HG03135 (cell line): ENCODE results near the gene VCAM1.
"Not testable (repeated sequence)": the region's sequence is repeated elsewhere in the genome, so short reads cannot be mapped to it uniquely, and the experiment has no call there.

Experiments used
- ATAC-seq: cut with Tn5 transposase; IDR thresholded peaks from one replicate; pipeline ENCODE4 v1.9.1; 2021; ENCODE audit warnings: mild to moderate bottlenecking, moderate library complexity; ENCODE audit not compliant: unreplicated experiment

Gene VCAM1, protein sequence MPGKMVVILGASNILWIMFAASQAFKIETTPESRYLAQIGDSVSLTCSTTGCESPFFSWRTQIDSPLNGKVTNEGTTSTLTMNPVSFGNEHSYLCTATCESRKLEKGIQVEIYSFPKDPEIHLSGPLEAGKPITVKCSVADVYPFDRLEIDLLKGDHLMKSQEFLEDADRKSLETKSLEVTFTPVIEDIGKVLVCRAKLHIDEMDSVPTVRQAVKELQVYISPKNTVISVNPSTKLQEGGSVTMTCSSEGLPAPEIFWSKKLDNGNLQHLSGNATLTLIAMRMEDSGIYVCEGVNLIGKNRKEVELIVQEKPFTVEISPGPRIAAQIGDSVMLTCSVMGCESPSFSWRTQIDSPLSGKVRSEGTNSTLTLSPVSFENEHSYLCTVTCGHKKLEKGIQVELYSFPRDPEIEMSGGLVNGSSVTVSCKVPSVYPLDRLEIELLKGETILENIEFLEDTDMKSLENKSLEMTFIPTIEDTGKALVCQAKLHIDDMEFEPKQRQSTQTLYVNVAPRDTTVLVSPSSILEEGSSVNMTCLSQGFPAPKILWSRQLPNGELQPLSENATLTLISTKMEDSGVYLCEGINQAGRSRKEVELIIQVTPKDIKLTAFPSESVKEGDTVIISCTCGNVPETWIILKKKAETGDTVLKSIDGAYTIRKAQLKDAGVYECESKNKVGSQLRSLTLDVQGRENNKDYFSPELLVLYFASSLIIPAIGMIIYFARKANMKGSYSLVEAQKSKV

GRCh38 chr1:100719490-100719889 is at the start of gene VCAM1:
TSS of gene VCAM1 (plus strand) at chr1:100719742. CDS start at chr1:100719861, 119 bp downstream.
- ATAC-seq = no peak

DNA sequence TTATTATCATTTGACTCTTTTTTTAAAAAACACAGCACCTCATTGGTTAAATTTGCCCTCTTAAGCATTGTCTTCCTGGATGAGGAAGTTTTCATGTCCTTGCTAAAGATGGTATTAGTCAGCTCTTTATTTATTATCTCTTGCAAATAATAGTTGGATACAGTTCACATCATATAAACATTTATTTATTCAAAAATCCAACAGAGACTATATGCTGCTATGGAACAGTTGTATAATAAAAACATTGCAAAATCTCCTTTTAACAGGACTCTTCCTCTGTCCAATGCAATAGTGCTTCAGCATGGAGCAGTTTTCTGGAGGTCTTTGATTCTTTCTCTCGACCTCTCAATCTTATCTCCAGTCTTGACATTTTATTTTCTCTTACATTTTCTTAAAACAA is 49.5 kb upstream of the VCAM1 start:
- ATAC-seq = no peak

GRCh38 chr1:100671601-100672000 is 47.9 kb upstream of the VCAM1 start:
- ATAC-seq = no peak

DNA sequence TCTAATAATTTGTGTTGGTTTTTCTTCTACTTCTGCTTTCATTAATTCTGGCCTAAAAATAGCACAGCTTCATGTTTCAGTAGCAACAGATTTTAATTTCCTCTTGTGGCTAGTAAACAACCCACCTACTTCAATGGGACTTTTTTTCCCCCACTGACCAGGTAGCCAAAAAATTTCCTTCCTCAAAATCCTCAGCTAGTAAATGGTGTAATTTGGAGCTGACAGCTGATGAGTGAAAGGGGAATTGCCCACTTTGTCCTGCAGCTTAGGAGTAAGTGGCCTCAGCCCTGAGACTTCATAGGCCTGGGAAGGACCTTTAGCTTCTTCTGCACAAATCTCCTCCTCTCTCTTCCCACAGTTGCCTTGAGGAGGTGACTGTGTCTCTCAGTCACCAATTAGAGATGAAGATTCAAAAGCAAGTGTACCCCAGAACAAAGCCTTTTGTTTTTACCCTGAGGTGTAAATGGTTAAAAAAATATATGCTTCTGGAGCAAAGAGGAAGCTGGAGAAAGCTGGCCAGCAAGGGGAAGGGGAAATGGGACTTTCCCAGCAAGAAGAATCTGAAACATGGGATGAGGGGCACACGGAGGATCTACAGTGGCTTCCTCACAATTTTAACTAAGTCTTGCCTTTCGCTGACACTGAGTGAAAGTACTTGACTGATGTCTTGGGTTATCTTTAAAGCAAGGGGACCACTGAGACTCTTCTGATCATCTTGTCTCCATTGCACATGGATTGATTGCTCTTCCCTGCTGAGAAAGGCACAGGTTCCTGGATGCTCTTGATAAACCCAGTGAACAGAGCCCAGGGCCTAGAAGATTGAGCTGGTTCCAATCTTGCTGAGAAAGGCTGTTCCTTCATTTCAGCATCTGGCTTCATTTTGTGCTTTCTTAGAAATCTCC is 35.8 kb upstream of the VCAM1 start:
- no peak for ATAC-seq

- no peak for ATAC-seq
Observed at GRCh38 chr1:100699744-100700143, 19.8 kb upstream of the VCAM1 start.

DNA sequence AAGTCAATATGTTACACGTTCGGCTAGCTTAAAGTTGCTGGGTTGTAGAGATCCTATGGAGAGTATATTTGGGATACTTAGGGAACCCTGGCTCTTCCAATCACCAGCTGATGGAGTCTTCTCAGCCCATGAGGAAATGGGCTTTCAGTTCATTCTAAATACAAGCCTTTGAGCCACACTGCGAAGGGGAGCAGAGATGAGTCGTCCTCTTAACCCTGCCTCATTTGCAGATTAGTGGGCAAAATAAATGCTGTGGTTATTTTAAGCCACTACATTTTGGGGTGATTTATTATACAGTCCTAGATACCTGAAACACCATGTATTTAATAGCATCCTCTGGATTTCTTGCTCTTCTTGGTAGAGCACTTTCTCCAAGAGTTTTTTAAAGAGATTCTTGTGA is 19.0 kb upstream of the VCAM1 start:
- ATAC-seq = no peak

DNA sequence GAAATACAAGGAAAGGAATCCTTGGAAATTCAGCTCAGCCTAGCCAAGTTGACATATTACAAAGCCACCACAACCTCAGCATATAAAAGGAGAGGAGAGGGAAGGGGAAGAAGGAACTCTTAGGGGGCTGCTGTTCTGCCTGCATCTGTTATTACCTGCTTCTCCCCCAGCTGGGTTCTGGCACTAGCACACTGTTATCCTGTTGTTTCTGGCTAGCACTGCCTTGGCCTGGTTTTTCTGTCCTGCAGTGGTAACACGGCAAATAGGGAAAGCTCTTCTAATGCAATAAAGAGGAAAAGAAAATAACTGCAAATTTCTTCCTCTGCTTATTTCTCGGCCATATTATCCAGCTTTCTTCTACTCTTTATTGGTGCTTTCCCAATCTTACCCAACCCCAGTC is 16.5 kb upstream of the VCAM1 start:
- ATAC-seq = no peak

DNA sequence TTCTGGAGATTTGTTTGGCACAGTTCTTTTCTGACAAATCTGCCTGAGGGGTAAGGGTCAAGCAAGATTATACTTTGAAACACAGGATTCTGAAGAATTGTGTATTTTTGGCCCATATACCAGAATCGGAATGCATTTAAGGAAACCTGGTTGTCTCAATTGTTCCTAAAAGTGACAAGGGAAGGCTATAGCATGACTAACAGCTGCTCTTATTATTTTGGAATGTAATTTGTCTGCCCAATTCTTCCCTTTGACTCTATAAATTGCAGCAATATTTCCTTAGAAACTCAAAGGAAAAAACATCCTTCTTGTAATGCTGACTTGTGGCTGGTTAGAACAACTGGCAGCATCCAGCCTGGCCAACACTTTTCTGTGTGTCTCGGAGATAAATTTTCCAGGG is 15.8 kb upstream of the VCAM1 start:
- no peak for ATAC-seq

- no peak for ATAC-seq
Observed at GRCh38 chr1:100704473-100704872, 15.1 kb upstream of the VCAM1 start.

DNA sequence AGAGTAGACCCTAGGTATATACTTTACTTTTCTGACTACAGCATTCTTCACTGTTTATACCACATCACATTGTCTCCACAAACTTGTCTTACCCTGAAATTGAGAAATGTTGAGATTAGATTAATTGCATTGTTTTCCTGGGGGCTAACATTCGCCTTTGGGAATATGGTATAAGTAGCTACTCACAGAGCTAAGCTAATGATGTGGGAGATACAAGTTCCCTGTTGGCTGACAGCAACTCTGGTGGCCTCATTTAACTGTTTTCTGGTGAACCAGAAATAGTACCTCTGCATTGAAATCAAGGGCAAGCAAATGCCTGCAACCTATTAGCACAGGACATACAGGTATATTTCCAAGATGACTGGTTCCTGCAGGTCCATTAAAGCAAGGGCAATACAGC is 13.2 kb upstream of the VCAM1 start:
- ATAC-seq = no peak

GRCh38 chr1:100706856-100707255 is 12.7 kb upstream of the VCAM1 start:
- ATAC-seq = no peak

DNA sequence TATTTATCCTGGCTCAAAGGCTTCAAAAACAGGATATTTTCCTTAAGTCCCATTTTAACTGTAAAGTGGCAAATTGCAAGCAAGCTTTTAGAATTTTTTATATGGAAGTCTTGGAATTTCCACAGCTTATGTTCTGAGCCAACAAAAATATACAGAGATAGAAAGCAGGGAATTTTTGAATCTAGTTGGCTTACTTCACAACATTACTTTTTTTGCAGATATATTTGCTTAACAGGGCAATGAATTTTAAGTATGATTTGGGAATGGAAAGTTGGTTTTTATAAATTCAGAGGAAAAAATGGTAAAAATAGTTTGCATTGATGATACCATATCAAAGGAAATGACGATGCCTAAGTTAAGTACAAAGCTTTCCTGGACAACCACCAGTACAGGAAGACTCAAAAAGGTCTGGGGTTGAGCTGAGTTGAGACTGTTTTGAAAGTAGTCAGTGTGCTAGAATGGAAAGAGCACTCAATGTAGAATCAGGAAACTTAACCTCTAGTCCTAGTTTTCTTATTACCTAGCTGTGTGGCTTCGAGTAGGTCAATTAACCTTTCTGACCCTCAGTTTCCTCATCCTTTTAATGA is 11.0 kb upstream of the VCAM1 start:
- ATAC-seq = no peak

DNA sequence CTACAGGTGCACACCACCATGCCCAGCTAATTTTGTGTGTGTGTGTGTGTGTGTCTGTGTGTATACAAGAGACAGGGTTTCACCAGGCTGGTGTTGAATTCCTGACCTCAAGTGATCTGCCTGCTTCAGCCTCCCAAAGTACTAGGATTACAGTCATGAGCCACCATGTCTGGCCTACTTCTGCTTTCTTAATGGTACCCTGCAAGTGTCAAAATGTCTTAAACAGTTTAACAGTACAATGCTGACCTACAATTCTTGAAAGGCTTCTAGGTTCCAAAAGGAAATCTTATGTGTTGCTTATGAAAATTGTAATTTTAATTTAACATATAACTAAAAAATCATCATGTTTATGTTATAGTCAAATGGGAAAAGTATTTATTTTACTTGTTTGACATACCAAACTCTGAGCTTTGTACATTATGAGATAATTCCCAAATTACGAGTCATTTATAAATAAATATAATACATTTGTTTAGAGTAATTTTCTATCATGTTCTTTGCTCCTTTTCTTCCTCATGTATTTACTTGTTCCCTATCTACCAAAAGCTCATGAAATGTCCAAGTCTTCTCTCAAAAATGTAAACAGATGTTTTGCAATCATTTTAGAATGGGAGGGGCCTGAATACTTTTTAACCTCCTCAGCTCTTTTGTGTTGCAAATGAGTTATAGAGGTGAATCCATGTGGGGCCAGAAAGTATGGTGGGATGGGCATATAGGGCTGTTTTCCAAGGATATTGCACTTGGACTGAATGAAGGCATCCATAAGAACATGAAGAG is 8.4 kb upstream of the VCAM1 start:
- no peak for ATAC-seq

DNA sequence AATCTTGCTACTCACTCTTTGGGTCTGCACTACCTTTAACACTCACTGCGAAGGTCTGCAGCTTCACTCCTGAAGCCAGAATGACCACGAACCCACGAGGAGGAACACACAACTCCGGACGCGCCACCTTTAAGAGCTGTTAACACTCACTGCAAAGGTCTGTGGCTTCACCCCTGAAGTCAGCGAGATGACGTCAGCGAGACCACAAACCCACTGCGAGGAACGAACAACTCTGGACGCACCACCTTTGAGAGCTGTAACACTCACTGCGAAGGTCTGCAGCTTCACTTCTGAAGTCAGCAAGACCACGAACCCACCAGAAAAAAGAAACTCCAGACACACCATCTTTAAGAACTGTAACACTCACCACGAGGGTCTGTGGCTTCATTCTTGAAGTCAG is 6.5 kb upstream of the VCAM1 start:
- ATAC-seq = not testable (repeated sequence)

- ATAC-seq = no peak
Observed at GRCh38 chr1:100713626-100714025, 5.9 kb upstream of the VCAM1 start.

DNA sequence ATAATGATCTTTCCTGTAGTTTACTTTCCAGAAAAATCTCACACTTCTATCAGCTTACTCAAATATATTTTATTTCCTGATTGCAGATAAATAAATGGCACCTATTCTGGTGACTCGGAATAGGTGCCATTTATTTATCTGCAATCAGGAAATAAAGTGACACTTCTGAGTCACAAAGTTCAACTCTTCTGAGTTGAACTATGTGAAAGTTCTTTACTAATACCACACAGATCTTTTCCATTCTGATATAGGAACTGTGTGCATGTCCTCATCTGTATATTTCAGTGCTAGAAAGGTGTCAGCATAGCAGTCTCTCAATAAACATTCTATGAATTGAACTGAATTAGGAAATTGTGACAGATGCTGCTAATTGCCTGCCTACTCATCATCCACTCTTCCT is 4.9 kb upstream of the VCAM1 start:
- no peak for ATAC-seq

- no peak for ATAC-seq
Observed at GRCh38 chr1:100717218-100717617, 2.3 kb upstream of the VCAM1 start.

DNA sequence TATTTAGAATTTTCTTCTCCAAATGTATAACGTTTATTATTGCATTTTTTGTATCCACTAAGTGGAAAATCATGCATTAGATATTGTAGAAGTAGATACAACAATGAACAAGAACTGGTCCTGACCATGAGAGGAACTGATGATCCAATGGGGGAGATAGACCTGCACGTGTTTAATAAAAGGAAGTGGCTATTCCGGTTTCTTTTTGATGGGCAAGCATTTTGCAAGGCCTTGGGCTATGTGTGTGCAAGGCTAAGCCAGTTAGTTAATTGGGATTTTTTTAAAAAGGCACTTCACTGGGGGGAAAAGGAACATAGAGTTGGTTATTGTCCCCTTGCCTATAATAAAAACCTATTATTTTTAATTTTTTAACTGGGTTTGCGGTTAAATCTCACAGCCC is 961 bp upstream of the VCAM1 start:
- no peak for ATAC-seq

DNA sequence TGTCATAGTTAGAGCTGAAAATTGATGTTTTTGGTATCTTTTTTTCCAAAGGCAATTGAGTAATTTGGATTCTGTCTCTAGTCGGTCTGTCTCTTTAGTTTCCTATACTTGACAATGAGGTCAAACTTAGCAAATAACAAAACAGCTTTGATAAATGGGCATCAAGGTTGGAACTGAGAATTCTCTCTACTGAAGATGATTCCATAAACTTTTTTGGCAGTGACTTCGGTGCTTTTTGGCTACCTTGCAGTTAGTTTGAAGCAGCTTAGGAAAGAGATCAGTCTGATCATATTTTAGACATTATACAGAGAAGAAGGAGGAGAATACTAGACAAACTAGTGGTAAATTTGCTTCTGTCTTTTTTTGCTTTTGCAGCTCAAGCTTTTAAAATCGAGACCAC is 559 bp downstream of the VCAM1 start:
- ATAC-seq = no peak

DNA sequence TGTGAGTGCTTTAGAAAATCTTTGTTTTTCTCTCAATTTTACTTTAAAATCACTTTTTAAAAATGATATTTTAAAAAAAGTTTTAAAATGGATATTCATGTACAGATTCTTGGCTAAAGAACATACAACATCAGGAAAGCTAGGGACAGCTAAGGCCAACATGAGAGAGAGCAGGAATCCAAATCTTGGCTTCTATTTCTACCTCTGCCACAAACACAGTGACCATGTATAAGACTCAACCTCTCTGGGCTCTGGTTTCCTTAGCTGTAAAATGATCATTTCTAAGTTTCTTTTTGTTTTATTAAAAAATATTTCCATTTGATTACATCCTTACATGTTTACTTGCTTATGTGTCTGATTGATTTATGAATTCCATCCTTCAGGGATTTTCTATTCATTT is 1.2 kb downstream of the VCAM1 start:
- ATAC-seq = no peak
